Neural progenitor cell (in vitro differentiated cells): ENCODE data around the gene SLC25A44. TPM values are rescaled to one million over a fixed set of nuclear protein-coding genes. Genes with fewer than 3 reads are reported as not detected.

ENCODE experiments used
- DNase-seq: peaks from one replicate; pipeline ENCODE4 v3.0.0-alpha.2; 2016; ENCODE audit warnings: low spot score
- H2AFZ ChIP-seq: fragments of 200-600 bp; sonication (generic); replicated peaks from 2 replicates; pipeline ENCODE4 v1.6.1; 2016; ENCODE audit warnings: antibody characterized with exemption
- H3F3A ChIP-seq: fragments of 200-600 bp; sonication (generic); 2 replicates; pipeline ENCODE4 v1.6.1; 2016; ENCODE audit warnings: antibody characterized with exemption, low read depth
- H3K27ac ChIP-seq: fragments of 200-600 bp; sonication (generic); 2 replicates; pipeline ENCODE4 v1.5.1; 2016; ENCODE audit warnings: mild to moderate bottlenecking
- H3K27me3 ChIP-seq: fragments of 200-600 bp; sonication (generic); 2 replicates; pipeline ENCODE4 v1.6.1; 2016; ENCODE audit warnings: mild to moderate bottlenecking, moderate library complexity
- H3K36me3 ChIP-seq: fragments of 200-600 bp; sonication (generic); 2 replicates; pipeline ENCODE4 v1.5.1; 2016
- H3K4me1 ChIP-seq: fragments of 200-600 bp; sonication (generic); 2 replicates; pipeline ENCODE4 v1.6.1; 2016; ENCODE audit warnings: mixed run types
- H3K4me2 ChIP-seq: fragments of 200-600 bp; sonication (generic); 2 replicates; pipeline ENCODE4 v1.6.1; 2016
- H3K4me3 ChIP-seq: fragments of 200-600 bp; sonication (generic); 2 replicates; pipeline ENCODE4 v1.5.1; 2016
- H3K79me2 ChIP-seq: fragments of 200-600 bp; sonication (generic); 2 replicates; pipeline ENCODE4 v1.6.1; 2016; ENCODE audit warnings: low read depth
- H3K9ac ChIP-seq: fragments of 200-600 bp; sonication (generic); 2 replicates; pipeline ENCODE4 v1.6.1; 2016
- H3K9me3 ChIP-seq: fragments of 200-600 bp; sonication (generic); 2 replicates; pipeline ENCODE4 v1.5.1; 2016; ENCODE audit warnings: low read depth
- H4K20me1 ChIP-seq: fragments of 200-600 bp; sonication (generic); 2 replicates; pipeline ENCODE4 v1.6.1; 2016; ENCODE audit warnings: low read depth
- H3K27ac Mint-ChIP-seq: 3 replicates; pipeline ENCODE4 v1.8.0; 2021; ENCODE audit warnings: mixed read lengths
- H3K27me3 Mint-ChIP-seq: 2 replicates; pipeline ENCODE4 v1.8.0; 2022; ENCODE audit warnings: low read depth, mild to moderate bottlenecking, inconsistent platforms, moderate library complexity, mixed read lengths; ENCODE audit not compliant: insufficient read depth
- H3K36me3 Mint-ChIP-seq: 3 replicates; pipeline ENCODE4 v1.8.0; 2021; ENCODE audit warnings: mixed read lengths
- H3K4me1 Mint-ChIP-seq: 3 replicates; pipeline ENCODE4 v1.8.0; 2021; ENCODE audit warnings: mixed read lengths
- H3K4me3 Mint-ChIP-seq: 3 replicates; pipeline ENCODE4 v1.8.0; 2021; ENCODE audit warnings: mild to moderate bottlenecking, moderate library complexity, mixed read lengths
- H3K9me3 Mint-ChIP-seq: 3 replicates; pipeline ENCODE4 v1.8.0; 2020; ENCODE audit warnings: mixed read lengths
- CTCF ChIP-seq: fragments of 200-600 bp; sonication (generic); IDR thresholded peaks from 2 replicates; pipeline ENCODE4 v1.5.1; 2017; ENCODE audit warnings: antibody characterized with exemption, mild to moderate bottlenecking
- EZH2 ChIP-seq: fragments of 200-600 bp; sonication (generic); IDR thresholded peaks from 2 replicates; pipeline ENCODE4 v1.6.1; 2017; ENCODE audit warnings: antibody characterized with exemption, mild to moderate bottlenecking, moderate library complexity
- EZH2phosphoT487 ChIP-seq: fragments of 200-600 bp; sonication (generic); IDR thresholded peaks from 2 replicates; pipeline ENCODE4 v1.6.1; 2017; ENCODE audit warnings: antibody characterized with exemption
- total RNA-seq: library from RNA; depleted of rRNA; stranded (reverse); fragments of >200 nt; gene quantifications from 2 replicates; pipeline ENCODE4 v1.2.3, GENCODE V29; 2015; ENCODE audit warnings: low replicate concordance

Gene SLC25A44
- total RNA-seq, 1 donor from 2014 or later: 4.6 TPM

- H3K27ac Mint-ChIP-seq: peak overlapping the region; percentile 69
- Histone ChIP-seq H3K4me2 (no peak overlapping the region), H3K36me3 (peaks cover 5% of the 10 kb centered on the region), H3F3A (no peaks in the 10 kb centered on the region), H4K20me1 (peaks cover 4% of the 10 kb centered on the region), H3K27ac (no peak overlapping the region), H2AFZ (no peak overlapping the region), H3K9ac (no peak overlapping the region), H3K9me3 (no peaks in the 10 kb centered on the region), H3K79me2 (no peaks in the 10 kb centered on the region), H3K4me3 (no peak overlapping the region), H3K27me3 (no peaks in the 10 kb centered on the region), H3K4me1 (no peaks in the 10 kb centered on the region)
- no peak overlapping the region for H3K4me3 Mint-ChIP-seq
- H3K4me1 Mint-ChIP-seq: peaks cover 1% of the 10 kb centered on the region
- H3K9me3 Mint-ChIP-seq: no peaks in the 10 kb centered on the region
- H3K36me3 Mint-ChIP-seq: peaks cover 18% of the 10 kb centered on the region
- DNase-seq: no peak
- peaks cover 4% of the 10 kb centered on the region for H3K27me3 Mint-ChIP-seq
- TF ChIP-seq CTCF (no peak), EZH2phosphoT487 (no peak), EZH2 (no peak)
Measured at GRCh38 chr1:156230473-156230837, 36.6 kb downstream of the SLC25A44 start.

- H3K27ac Mint-ChIP-seq: no peak overlapping the region
- H3K4me2 ChIP-seq: no peak overlapping the region
- H3K4me1 Mint-ChIP-seq: no peaks in the 10 kb centered on the region
- no peaks in the 10 kb centered on the region for H3K4me1 ChIP-seq
- H3K9me3 ChIP-seq: no peaks in the 10 kb centered on the region
- no peaks in the 10 kb centered on the region for H3K9me3 Mint-ChIP-seq
- H3K36me3 ChIP-seq: no peaks in the 10 kb centered on the region
- H3K27me3 ChIP-seq: no peaks in the 10 kb centered on the region
- peaks cover 25% of the 10 kb centered on the region for H3K36me3 Mint-ChIP-seq
- no peaks in the 10 kb centered on the region for H3K79me2 ChIP-seq
- no peak overlapping the region for H2AFZ ChIP-seq
- TF ChIP-seq EZH2: no peak
- TF ChIP-seq EZH2phosphoT487: no peak
- TF ChIP-seq CTCF: no peak
- no peaks in the 10 kb centered on the region for H4K20me1 ChIP-seq
- no peak overlapping the region for H3K9ac ChIP-seq
- no peaks in the 10 kb centered on the region for H3F3A ChIP-seq
- peaks cover 2% of the 10 kb centered on the region for H3K27me3 Mint-ChIP-seq
- H3K4me3 Mint-ChIP-seq: no peak overlapping the region
- H3K27ac ChIP-seq: no peak overlapping the region
- no peak overlapping the region for H3K4me3 ChIP-seq
- DNase-seq: no peak
Measured at GRCh38 chr1:156232201-156232894, 38.4 kb downstream of the SLC25A44 start.

- DNase-seq: no peak
- no peak overlapping the region for H3K9ac ChIP-seq
- no peaks in the 10 kb centered on the region for H3F3A ChIP-seq
- H3K9me3 ChIP-seq: no peaks in the 10 kb centered on the region
- no peak overlapping the region for H2AFZ ChIP-seq
- Mint-ChIP-seq H3K27ac (no peak overlapping the region), H3K4me3 (no peak overlapping the region), H3K4me1 (no peaks in the 10 kb centered on the region), H3K9me3 (no peaks in the 10 kb centered on the region), H3K27me3 (peaks cover 2% of the 10 kb centered on the region), H3K36me3 (peaks cover 26% of the 10 kb centered on the region)
- H3K4me2 ChIP-seq: no peak overlapping the region
- H3K36me3 ChIP-seq: peaks cover 3% of the 10 kb centered on the region
- H3K27me3 ChIP-seq: no peaks in the 10 kb centered on the region
- H3K4me3 ChIP-seq: no peak overlapping the region
- no peak overlapping the region for H3K27ac ChIP-seq
- no peak for TF ChIP-seq EZH2
- TF ChIP-seq CTCF: no peak
- no peaks in the 10 kb centered on the region for H3K79me2 ChIP-seq
- no peaks in the 10 kb centered on the region for H3K4me1 ChIP-seq
- H4K20me1 ChIP-seq: no peaks in the 10 kb centered on the region
Measured at GRCh38 chr1:156233426-156234127, 39.7 kb downstream of the SLC25A44 start.
